ENCODE measurements around the gene ERMARD.

Gene ERMARD

DNA sequence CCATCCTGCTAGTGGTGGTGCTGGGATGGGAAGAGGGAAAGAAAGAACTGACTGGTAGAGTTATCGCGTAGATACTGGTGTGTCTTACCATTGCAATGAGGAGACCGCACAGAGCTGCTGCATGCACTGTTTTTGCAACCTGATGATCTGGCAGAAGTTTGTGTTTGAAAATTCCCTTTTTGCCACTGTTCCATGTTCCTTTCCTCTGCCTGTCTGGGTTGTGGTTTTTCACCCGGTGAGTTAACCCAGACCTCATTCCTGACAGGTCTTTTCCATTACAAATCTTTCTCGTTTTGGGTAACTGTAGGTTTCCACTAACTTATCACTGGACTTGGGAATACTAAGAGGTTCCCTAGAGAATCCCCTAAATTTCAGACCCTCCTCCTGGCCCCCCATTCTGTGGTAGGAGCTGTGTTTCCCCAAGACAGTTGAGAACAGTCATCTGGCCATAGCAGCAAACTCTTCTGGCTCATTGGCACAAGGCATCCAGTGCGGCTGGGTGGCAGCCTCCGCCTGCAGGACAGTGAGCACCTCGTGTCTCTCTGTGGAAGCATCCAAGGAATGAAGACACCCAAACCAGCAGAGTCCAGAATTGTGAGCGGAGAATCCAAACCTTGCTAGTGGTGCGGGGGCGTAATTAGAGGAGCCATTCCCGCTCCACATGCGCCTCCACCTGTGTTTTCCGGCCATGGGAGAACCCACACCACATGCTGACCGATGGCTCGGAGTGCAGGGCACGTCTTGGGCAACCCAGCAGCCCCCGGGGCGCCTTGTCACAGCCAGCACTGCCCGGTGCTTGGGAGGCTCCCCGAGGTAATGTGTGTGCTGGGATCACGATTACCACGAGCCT, 32.8 kb downstream of the ERMARD start:
- no peak for DNase-seq (ENCODE audit: low read depth)

DNA sequence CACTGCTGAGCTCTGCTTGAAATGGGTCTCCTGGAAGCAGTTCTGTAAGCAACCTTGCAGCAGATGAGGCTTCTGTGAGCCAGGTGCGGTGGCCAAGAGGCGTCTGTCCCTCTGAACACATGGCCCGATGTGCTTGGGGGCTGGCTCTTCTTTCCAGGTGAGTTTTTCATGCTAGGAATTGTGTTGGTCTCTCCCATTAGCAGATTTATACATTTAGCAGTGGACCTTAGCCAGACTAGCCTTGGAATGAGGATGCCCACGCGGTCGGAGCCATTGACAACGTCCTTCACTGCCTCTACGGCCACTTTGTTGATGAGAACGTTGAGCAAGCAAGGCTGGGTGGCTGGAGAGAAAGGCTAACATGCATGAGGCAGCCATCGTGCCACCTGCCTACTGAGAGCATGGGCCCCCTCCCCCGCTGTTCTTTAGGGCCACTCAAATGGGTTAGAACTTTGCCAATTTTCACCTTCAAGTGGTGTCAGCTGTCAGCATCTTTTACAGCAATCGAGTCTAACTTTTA, 33.5 kb downstream of the ERMARD start:
- no peak for DNase-seq (ENCODE audit: low read depth)

DNA sequence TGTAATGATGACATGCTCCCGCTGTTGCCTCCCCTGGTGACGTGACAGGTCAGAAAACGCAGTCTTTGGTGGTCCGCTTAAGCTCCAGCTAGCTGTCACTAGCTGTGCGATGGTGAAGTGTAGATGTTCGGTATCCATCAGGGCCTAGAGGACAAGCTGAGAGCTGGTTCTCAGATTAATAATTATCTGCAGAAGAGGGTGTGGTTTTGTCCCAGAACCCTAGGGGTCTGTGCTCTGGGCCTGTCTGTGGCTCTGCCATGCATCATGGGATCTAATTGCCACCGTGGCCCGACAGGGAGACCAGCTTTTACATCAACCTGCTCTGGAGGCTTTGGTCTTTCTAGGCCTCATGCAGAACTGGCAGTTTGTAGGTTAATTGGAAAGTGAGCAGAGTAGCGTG, 34.1 kb downstream of the ERMARD start:
- no peak for DNase-seq (ENCODE audit: low read depth)

DNA sequence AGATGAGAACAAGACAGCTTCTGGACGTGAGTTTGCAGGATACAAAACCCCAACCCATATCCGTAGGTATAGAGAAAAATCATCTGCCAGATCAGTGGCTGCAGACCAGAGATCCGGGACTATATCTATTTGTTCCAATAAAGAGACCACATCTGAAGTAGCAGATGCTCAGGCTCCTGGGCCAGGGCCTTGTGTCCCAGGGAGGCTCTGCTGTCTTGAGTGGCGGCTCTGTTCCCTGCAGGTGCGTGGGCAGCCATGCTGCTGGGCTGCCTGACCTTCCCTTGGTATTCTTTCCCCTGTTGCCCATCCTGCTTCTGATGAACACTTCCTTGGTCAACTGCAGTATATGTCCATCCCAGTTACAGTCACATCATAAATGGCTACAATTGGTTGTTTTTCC, 34.9 kb downstream of the ERMARD start:
- no peak for DNase-seq (ENCODE audit: low read depth)

DNA sequence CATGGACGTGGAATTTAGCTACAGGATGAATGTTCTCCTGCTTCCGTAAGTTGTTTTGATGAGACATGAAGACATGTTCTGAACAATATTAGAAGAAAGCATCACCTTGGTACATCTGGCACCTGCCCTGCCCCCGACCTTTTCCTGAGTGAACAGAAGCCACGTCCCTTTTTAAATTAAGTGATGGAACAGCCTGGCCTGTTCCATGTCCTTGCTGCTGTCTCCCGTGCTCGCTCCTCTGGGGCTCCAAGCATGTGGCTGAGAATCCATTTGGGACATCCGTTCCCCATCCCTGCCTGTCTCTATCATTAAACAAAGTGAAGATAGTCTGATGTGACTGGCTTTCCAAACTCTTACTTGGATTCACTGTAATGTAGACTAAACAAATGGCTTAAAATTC, 36.4 kb downstream of the ERMARD start:
- DNase-seq (ENCODE audit: low read depth), result no peak

DNA sequence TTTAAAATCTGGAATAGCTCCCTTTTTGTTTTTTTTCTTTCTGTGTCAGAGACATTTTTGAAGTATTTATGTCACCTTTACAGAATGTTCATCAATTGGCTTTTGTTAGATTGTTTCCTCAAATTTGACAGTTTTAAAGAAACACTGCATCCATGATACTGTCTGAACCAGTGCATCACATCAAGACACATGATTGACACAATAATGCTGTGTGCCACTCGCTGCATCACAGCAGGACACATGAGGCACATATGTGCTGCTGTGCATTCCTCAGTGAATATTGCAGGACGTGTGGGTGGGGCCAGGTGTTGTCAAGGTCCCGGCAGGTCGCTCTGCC, 37.4 kb downstream of the ERMARD start:
- DNase-seq (ENCODE audit: low read depth), result no peak

DNA sequence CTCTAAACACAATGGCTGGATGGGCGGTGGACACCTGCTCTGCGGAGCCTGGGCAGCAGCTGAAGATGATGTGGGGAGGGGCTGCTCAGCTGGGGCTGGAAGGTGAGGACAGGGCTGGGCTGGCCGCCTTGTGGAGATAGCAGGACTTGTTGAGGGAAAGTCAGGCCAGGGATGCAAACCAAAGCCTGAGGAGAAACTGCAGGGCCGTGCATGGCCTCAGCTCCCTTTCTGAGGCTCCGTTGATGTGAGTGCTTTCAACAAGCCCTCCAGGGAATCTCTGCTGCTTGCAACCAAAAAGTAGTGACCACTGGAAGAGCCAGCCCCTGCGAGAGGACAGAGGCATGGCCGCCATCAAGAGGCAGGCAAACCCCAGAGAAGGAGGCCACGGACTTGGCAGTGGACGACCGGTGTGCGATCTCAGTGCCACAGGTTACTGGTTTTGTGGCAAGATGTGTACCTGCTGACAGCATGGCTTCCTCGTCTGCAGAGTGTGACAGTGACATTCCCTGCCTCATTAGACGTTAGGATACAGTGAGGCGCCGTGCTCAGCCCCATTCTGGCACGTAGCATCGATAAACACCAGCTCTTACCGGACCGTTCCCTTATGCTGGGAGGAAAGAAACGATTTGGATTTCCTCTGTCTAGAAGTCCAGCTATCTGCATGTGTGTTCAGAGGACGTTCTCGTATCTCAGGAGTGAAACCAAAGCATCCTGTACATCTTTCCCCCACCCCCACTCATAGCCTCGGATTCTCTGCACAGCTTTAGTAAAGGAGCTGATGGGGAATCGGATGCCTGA, 37.9 kb downstream of the ERMARD start:
- DNase-seq (ENCODE audit: low read depth), result no peak

DNA sequence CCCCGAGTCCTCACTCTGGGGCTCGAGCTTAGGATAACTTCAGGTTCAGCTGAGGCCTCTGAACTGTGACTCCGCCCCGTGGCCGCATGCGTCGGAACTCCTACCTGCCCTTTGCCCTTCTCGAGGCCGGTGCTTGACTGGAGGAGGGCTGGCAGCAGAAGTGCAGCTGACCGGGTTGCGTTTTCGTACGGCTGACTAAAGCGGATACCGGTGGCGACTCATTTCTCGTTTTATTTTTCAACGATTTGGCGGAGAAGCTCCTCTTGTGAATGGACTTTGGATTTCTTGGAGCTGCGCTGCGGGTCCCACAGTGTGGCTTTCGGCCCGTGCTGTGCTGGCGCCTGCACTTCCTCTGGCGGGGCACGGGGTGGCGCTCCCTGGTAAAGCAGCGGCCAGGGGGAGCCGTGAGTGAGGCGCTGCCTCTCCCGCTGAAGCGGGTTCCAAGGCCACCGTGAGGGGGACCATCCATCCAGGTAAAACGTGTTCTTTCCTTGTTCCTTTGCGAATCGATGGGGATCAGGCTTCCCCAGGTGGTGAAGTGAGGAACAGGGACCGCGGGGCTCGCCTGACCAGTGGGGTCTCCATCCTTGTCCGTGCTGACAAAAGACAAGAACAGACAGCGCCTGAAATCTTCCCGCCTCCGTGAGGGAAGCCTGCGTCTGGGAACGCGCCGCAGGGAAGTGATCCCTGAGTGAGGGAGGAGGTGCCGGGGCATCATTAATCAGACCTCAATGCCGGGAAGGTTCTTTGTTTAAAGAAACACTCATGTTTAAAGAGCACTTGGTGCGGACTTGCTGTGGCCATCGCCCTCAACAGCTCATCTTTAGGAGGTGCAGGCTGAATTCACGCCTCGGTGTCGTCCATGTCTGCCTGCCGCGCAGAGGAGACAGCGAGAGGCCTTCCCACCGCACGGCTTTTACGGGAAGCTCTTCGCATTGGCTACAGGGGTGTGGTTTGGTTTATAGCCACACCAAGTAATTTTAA, 38.8 kb downstream of the ERMARD start:
- DNase-seq (ENCODE audit: low read depth), result peak; percentile 61

DNA sequence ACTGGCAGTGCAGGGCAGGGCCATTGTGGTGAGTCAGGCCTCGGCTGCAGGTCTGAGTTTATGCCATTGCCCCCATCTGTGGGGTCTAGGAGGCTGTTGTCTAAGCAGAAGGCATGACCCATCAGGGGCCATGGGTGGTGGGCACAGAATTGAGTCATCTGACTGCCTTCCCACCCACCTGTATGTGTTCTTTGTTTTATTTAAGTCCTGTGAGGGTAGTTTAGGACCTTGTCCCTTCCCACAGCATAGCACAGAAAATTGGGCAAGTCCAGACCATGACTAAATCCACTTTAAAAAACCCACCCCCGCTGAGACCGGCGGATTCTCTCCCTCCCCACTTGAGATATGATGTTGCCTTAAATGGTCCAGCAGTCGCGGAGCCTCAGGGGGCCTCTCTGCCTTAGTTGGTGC, 40.3 kb downstream of the ERMARD start:
- no peak for DNase-seq (ENCODE audit: low read depth)

DNA sequence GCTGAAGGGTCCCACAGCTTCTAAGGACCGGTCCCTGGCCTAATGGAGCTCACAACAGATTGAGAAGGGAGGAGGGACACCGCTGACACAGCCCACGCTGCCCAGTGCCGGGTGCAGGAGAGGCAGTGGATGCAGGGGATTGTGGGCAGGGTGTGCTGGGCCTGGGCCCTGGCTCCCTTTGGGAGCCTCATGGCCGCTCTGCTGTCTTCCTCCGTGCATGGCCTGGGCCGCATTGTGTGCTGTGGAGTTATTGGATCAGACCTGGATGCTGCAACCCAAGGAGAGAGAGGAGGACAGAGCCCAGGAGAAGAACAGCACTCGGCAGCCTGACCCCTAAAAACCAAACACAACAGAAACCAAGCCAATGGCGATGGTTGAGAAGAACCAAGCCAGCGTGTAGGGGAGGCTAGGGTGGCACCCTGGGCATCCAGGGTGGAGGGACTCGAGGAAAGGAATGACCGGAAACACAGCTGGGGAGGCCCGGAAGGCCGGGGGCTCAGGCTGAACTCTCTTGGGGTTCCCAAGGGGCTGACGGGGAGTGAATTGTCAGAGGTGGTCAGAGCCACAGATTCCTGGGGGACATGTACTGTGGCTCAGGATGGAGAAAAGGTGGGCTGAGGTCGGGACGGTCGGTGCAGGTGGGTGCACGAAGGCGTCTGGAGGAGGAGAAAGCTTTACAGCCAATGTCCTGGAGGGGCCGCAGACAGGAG, 41.0 kb downstream of the ERMARD start:
- DNase-seq (ENCODE audit: low read depth), result no peak

DNA sequence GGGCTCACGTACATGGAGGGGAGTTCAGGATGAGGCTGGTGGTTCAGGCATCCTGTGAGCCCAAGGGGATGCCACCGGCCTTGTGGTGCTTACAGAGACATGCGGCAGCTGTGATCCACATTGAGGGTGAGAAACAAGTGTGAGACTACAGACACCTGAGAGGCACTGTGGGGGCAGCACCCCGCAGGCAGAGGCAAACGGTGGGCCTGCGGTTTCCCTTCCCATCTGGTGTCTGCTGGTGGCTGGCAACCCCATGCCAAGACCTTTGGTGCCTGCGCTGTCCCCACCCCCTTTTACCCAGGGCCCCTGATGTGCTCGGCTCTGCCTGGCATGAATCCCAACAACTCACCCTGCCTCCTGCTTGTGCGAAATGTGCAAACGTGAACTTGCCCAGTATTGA, 42.0 kb downstream of the ERMARD start:
- no peak for DNase-seq (ENCODE audit: low read depth)

DNA sequence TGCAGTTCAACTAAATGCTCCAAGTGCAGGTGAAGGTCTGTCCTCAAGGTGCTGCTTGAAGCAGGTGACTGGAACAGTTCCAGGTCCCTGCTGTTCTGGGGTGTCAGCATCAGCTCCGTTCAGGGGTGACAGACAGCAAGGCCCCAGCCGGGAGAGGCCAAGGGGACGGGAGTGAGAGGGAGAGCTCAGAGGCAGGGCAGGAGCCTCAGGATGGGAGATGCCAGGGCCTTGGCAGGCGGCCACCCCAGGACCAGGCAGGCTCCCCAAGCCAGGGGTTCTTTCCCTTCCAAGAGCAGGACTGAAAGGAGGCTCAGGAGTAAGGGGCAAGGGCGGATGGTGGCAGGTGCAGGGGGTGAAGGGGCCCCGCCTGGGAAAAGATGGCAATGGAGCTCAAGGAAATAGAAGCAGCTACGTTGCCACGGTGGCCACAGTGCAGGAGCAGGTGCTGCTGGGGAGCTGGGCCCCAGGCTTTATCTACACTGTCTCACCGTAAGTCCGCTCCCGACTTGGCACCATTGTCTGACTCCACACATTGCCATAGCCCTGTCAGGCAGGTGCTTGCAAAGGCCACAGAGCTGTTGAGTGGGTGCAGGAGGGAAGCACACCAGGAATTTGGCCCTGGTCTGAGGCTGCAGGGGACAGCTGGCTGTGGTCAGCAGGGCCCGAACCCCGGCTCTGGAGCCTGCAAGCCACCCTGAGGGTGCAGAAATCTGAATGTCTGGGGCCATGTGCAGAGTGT, 43.1 kb downstream of the ERMARD start:
- no peak for DNase-seq (ENCODE audit: low read depth)

DNA sequence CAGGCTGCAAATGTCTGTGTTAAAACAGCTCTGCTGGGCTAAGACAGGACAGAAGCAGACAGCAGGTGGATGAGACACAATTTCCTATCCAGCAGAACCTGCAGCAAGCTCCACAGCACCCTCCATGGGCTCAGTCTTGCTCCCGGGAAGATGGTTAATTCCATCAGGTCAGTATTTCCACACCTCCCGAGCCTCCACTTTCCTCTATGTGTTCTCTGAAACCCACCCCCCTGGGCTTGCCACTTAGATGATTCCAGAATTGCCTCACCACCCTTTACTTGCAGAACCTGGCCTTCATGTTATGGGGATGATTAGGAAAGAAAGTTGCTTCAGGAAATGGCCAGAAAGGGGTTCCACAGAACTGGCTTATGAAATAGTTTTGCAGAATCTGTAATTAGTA, 43.8 kb downstream of the ERMARD start:
- no peak for DNase-seq (ENCODE audit: low read depth)

DNA sequence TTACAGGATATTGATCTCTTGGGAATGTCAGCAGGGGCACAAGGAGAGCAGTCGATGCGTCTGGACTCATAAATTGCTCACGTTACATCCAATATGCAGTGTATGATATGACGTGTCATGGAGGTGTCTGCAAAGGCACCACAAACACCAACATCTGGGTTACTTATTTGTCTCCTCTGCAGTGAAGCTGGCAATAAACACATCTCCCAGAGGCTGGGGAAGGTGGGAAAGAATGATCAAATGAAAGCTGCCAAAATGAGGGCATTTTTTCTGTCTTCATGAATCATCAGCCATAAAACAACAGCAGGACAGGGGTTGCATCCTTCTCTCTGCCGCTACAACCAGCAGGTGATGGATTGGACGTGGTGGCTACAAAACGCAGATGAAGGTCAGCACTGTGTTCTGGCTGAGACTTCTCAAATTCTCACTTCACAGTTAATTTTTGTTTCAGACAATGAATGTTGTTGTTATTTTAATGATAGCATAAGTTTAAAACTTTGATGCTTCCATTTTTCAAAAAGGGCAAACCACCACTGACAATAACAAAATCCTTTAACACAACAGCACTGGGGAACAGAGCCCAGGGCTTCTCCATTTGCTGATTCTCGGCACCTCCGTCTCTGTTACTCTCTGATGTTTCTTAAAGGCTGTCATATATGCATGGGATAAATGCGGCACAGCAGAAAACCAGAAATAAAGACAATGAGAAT, 47.5 kb downstream of the ERMARD start:
- DNase-seq (ENCODE audit: low read depth), result no peak

DNA sequence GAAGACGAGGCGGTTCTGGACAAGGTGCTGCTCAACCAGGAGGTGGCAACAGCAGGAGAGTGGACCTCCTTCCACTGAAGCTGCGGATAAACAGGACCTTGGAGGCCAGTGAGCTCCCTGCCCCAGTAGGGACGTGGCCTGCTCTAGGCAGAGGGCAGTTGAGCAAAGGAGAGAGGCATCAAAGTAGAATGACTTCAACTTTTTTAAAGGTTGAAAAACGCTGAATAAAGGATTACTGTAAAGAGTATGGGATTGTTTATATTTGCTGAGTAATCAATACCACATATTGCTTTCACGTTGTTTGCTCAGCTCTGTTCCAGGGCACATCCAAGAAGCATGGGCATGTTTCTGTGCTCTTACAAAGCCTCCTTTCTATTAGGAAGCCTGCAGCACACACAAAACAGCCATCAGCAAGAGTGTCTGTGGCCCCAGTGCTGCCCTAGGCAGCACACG, 48.1 kb downstream of the ERMARD start:
- no peak for DNase-seq (ENCODE audit: low read depth)

DNA sequence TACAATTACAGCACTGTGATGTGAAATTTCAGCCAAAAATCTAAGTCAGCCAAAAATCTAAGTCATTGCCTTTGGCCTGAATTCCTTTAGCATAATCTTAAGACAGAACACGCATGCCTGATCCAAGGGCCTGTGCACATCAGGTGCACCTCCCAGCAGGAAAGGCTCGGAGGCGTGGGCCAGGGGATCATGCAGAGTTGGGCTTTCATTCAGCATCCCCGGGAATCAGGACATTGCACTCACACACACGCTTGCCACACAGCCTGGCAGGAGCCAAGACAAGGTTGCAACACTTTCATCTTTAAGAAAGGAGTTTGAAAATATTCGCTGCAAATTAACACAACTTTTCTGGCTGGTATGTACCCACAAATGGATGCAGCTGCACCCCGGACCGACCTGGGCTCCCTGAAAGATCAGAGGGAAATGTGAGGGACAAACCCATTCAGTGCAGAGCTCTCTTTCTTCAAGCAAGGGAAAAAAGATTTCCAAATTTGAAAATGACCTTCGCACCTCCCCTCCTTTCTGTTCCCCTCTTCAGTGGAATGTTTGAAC, 48.8 kb downstream of the ERMARD start:
- no peak for DNase-seq (ENCODE audit: low read depth)

DNA sequence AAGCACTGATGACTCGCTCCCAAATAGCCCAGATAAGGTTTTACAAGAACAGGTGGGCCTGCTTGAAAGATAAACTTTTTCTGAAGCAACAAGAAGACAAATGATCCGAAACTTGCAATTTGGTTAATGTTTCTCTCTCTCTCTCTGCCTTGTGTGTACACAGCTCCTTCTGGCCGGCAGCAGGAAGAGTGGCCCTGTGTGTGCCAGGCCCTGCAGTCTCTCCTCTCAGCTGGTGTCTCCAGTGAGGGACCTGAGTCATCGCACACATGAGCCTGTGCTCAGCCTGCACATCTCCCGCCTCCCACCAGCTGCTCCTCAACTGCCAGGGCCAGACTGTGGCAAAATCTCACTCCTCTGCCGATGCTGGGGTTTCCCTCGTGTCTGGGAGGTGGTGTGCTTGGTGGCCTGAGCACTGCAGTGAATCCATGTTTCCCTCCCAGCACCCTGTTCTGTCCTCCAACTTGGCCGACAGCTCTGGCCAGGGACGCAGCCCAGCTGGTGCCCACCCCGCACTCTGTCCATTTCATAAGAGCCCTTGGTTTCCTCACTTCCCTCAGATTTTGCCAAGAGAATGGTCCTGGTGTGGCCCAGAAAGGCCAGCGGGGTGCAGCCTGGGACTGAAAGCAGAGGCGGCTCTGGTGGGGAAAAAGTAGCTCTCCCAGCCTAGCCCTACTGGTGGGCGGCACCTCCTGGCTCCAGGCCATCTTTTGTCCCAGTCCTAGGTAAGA, 49.4 kb downstream of the ERMARD start:
- DNase-seq (ENCODE audit: low read depth), result peak; percentile 11

DNA sequence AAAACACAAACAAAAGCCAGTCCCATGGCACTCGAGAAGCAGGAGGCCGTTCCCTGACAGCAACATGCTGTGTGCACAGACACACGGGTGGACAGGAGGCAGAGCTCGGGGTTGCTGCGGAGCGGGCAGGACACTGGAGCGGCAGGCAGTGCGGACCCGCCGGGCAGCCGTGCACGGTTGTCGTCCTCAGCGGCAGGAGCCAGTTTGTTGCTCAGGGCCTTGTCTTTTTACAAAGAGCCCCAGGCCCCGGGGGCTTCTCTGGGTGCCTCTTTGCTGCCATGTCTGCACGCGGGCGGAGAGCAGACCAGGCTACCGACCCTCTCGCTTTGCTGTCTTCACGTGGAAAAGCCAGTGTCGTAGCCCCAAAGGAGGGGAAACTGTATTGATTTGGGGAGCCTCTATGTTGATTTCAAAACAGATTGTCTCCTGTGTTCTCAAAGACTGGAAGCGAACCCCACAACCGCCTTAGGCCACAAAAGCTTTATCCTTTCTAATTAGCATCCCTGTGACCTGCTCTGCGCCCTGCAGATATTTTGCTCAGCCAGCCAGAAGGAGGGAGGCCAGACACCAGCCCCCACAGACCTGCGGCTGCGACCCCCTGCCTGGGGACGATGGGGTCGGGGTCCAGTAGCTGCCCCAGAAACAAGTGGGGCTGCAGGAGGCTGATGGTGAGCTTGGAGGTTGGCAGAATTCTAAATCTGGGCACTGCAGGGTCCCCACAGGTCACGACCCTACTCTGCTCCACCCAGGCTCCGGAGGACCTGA, 50.2 kb downstream of the ERMARD start:
- DNase-seq (ENCODE audit: low read depth), result no peak
